GM19351 (cell line): Measurements from ENCODE around the gene HPS3.
"Not testable (repeated sequence)": the region's sequence is repeated elsewhere in the genome, so short reads cannot be mapped to it uniquely, and the experiment has no call there.

ENCODE experiments used
- ATAC-seq: cut with Tn5 transposase; IDR thresholded peaks from one replicate; pipeline ENCODE4 v1.9.1; 2021; ENCODE audit warnings: mild to moderate bottlenecking, moderate library complexity; ENCODE audit not compliant: unreplicated experiment

The HPS3 gene, protein sequence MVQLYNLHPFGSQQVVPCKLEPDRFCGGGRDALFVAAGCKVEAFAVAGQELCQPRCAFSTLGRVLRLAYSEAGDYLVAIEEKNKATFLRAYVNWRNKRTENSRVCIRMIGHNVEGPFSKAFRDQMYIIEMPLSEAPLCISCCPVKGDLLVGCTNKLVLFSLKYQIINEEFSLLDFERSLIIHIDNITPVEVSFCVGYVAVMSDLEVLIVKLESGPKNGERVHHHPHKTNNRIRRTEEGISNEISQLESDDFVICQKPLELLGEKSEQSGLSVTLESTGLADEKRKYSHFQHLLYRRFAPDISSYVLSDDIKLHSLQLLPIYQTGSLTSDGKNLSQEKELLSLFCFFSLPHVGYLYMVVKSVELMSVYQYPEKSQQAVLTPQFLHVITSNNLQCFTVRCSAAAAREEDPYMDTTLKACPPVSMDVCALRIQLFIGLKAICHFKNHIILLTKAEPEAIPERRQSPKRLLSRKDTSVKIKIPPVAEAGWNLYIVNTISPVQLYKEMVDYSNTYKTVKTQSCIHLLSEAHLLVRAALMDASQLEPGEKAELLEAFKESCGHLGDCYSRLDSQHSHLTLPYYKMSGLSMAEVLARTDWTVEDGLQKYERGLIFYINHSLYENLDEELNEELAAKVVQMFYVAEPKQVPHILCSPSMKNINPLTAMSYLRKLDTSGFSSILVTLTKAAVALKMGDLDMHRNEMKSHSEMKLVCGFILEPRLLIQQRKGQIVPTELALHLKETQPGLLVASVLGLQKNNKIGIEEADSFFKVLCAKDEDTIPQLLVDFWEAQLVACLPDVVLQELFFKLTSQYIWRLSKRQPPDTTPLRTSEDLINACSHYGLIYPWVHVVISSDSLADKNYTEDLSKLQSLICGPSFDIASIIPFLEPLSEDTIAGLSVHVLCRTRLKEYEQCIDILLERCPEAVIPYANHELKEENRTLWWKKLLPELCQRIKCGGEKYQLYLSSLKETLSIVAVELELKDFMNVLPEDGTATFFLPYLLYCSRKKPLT

DNA sequence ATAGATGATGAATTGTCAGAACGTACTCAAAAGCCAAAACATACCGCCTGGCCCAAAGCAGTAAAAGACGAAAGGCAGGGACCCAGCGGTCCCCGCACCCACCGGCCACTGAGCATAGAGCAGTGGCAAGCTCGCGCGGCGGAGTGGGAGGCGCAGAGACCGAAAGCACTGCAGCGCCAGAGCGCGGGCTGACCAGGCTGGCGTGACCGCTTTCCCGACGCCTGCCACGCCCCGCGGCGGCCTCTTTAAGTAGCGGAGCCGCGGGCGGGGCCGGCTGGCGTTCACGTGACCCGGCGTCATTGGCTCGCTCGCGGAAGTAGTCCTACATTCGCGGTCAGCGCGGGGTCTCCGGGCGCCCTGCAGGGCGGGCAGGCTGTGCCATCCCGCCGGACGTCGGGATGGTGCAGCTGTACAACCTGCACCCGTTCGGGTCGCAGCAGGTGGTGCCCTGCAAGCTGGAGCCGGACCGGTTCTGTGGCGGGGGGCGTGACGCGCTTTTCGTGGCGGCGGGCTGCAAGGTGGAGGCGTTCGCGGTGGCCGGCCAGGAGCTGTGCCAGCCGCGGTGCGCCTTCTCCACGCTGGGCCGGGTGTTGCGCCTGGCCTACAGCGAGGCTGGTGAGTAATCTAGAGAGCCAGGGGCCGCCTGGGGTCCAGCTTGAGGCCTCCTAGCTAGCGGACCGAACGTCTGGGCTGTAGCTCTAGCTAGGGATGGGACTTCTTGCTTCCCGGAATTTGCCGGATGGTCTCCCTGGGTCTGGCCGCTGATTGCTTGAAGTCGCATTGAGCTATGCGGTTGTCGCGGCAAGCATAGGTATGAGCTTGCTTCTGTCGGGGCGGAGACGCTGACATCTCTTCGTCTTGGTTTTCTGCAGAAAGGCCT lies at the start of gene HPS3:
Gene HPS3, plus strand, starts transcription at position 313 of the 880 bp plus-strand sequence. Its CDS starts 86 bp downstream, at position 399.
- ATAC-seq: peak; percentile 90

DNA sequence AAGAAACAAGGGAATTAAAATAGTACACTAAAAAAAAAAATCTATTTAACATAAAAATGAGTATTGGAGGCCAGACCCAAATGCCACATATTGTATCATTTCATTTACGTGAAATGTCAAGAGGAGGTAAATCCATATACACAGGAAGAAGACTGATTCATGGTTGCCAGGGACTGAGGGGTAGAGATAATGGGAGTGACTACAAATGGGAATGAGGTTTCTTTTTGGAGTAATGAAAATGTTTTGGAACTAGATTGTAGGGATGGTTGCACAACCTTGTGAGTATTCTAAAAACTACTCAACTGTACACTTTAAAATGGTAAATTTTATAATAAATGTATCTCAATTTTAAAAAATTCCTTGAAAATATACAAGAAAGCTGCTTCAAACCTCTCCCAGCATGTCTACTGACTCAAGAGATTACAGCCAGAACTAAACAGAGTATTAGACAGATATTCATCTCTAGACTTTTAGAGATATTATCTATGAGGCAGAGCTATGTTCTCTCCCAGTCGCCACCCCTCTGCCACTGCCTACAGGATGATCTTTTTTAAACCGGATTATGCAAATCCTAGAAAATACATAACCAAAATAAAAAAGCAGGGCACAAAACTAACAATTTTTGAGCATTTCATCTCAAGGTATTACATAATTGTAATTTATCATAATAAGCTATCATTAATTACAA lies 49.3 kb upstream of the HPS3 start:
- ATAC-seq: no peak

DNA sequence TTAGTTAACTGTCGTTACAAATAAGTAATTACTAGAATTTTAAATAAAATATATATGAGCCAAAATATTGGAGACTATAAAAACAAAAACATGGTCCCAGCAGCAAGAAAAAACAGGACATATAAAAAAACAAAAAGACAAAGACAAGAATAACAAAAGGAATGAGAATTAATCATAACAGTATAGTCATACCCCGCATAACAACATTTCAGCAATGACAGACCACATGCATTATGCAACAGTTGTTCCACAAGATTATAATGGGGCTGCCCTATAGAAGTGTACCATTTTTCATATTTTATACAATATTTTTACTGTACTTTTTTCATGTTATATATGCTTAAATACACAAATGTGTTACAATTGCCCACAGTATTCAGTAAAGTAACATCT lies 48.7 kb upstream of the HPS3 start:
- ATAC-seq: no peak

DNA sequence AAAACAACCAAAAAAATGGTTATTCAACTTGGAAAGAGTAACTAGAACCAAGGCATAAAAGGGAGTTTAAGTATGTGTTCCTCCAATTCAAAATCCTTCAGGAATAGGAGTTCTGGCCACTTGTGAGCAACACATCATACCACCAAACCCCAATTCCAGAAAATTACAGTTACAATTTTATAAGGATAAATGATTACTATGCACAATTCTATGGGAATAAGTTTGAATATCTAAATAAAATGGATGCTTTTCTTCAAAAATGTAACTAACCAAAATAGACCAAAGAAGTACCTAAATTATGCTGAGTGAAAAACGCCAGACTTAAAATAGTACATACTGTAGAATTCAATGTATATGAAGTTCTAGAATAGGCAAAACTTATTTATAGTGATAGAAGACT lies 47.7 kb upstream of the HPS3 start:
- no peak for ATAC-seq

DNA sequence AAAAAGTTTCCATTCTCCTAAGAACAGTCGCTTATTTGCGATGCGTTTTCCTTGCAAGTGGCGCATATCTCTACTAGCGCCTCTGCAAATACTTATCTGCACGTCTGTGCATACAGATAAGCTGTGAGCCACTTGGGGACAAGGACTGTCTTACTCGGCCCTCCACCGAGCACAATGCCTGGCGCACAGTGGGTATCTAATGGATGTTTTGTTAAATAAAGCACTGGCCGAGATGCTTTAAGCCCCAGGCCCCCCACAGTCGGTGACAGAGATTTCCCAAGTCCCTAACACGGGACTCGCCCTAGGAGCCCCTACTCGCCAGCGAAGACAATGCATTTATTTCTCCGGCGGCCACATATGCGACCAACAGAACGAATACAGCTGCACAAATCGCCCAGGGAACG lies 43.6 kb upstream of the HPS3 start:
- ATAC-seq: peak; percentile 33

DNA sequence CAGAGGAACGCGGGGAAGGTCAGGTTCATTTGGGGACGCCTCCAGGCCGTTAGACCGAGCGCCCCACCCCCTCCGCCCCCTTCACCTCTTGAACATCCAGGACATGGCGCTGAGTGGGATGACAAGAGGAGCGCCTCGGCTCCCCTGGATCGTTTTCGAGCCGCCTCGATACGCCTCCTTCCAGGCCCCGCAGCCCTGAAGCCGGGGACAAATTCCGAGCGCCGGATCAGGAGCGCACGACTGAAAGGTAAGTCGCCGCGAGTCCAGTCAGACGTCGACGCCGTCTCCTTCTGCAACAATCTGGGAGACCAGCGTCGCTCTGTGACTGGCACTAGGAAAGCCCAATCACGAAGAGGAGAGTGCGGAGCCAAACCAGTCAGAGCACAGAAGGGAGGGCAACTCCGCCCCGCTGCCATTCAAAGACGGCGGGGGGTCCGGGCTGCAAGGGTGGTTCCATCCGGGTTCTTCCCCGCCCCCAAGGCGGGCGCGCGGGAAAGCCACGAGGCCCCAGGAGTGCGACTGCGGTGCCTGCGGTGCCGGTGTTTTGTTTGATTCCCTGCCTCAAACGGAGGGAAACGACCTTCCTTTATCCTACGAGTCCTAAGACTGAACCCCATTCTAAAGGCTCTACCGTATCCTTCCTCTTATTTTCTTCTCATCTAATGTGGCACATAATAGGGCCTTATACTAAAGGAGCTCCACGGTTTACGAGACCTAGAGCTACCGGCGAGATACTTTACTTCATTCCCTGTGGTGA lies 43.0 kb upstream of the HPS3 start, which contains the start of gene HLTF:
Gene HLTF, minus strand, starts transcription at position 302 of the 757 bp plus-strand sequence. Its CDS starts 197 bp downstream, at position 105.
- ATAC-seq: peak; percentile 96

DNA sequence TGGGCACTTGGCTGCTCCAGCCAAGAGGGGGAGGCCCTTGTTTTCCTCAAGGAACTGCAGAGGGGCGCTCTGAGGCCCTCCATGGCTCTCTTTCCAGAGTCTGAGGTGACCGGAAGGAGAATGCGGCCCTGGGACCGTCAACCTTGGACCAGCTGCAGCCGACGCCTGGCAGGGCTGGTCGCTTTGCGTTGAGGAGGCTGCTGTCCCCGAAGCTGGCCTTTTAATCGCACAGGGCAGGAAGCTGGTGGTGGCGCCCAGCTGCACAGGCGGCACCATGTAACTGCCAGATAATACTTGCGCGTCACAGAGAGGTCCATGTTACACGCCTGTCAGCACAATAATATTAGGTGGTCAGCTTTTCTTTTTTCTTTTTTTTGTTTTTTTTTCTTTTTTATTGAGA lies 42.2 kb upstream of the HPS3 start:
- ATAC-seq: no peak

DNA sequence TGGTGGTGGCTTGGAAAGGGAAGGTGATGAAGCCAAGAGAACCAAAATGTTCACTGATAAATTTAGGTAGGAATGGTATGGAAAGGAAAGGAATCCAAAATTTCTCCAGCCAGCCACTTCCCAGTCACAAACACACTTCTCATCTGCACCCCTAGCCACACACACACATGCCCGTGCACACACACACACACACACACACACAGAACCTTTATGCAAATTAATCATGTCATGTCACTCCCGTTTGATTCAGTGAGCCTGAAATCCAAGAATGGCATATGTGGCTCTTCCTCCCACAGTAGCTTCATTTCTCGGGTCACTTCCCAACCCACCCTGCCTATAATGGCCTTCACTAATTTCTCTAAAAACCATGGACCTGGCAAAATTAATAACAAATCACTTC lies 40.0 kb upstream of the HPS3 start:
- ATAC-seq: no peak

DNA sequence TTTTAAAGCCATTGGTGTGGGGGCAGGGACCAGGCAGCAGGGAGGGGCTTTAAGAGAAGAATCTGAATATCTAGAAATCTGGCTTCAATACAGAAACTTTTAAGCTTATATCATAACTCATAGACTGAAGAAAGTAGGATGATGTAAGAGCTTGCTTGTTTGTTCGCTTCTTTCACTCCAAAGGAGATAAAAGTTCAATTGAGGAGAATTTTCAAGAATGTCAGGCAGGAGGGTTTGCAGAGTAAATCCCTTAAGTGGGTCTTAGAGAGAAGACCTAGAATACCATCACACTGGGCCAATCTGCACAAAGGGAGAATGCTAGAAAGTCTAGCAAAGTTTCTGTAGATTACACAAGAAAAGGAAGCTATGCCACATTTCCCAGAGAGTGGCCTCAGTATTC lies 39.0 kb upstream of the HPS3 start:
- no peak for ATAC-seq

DNA sequence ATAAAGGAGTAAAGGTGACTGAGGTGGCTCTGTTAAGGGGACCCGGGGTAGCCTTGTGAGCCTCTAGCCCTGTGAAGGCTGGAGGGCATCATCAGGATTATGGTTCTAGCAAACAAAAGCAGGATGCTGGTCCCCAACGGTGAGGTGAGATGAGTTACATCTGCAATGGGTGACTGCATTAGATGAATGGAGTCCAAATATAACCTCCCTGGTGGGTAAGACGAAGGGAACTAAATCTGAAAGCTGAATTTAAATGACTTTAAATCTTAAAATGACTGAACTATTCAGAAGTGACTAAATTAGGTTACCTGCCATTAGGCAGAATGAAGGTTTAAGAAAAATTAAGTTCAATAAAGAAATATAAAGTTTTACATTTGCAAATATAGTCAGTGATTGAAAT lies 38.5 kb upstream of the HPS3 start:
- no peak for ATAC-seq

DNA sequence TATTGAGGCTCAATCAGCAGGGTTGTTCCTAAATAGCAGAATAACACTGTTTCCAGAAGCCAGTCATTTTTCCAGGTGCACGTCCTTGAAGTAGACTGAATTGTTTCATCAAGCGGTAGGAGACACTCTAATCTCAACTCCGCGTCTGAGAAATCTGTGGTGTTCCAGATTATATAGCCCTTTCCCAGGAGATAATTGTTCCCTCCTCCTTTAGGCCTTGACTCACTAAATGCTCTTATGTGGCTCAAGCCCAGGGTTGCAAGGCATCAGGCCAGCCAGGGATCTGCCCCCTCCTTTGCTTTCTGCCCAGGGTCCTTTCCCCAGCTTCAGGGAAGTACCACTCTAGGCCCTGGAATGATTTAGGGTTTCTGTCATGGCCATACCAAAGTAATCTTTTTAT lies 37.5 kb upstream of the HPS3 start:
- no peak for ATAC-seq

DNA sequence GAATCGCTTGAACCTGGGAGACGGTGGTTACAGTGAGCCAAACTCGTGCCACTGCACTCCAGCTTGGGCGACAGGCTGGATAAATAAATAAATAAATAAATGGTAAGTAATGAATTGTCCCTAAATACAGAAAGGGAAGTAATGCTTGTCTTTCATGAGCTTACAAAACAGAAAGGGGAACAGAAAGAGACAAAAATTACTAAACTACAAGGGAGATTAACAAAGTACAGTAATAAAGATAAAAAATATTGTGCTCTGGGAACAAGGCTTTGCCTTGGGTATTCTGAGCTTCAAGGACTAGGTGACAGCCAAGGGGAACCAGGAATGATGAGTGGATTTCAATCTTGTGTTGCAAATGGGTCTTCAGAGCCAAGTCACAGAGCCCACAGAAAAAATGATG lies 34.0 kb upstream of the HPS3 start:
- peak; percentile 94 for ATAC-seq

DNA sequence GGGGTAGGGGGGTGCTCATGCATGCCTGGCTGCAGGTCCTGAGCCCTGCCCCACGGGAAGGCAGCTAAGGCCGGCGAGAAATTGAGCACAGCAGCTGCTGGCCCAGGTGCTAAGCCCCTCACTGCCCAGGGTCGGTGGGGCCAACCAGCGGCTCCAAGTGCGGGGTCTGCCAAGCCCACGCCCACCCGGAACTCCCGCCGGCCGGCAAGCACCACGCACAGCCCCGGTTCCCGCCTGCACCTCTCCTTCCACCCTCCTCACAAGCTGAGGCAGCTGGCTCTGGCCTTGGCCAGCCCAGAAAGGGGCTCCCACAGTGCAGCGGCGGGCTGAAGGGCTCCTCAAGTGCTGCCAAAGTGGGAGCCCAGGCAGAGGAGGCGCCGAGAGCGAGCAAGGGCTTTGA lies 31.5 kb upstream of the HPS3 start:
- not testable (repeated sequence) for ATAC-seq

DNA sequence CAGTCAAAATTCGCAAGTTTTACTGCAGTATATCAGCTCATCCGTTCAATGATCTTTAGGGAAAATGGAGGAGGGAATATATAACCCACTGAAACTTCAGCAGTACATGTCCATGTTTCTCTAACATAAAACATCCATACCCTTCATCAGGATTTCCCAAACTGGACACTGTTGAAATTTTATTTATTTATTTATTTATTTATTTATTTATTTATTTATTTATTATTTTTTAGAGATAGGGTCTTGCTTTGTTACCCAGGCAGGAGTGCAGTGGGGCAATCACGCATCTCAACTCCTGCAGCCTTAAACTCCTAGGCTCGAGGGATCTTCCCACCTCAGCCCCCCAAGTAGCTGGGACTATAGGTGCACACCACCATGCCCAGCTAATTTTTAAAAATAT lies 28.3 kb upstream of the HPS3 start:
- no peak for ATAC-seq

DNA sequence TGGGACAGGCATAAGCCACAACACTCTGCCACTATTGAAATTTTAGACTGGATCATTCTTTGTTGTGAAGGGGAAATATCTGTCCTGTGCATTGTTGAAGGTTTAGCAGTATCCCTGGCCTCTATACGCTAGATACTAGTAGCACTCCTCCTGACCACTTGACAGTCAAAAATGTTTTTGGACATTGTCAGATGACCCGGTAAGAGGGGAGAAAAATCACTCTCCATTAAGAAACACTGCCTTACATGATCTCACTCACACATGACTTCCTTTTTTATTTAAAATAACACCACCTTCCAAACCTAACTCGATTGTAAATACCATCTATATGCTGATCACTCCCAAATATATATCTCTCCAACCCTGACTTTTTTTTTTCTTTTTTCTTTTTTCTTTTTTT lies 27.8 kb upstream of the HPS3 start:
- no peak for ATAC-seq

DNA sequence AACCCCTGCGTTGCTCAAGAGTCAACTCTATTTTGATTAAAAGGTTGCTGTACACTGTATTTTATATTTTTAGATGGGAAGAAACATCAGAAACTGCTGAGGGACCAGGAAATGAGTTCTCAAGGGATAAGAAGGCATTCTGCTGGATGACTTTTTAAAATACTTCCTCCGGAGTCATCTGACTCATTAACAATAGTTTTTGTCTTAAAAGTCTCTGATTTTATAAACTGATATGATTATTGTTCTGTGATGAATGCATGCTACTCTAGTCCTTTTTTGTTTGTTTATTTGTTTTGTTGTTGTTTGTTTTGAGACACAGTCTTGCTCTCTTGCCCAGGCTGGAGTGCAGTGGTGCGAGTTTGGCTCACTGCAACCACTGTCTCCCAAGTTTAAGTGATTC lies 25.0 kb upstream of the HPS3 start:
- ATAC-seq: no peak

DNA sequence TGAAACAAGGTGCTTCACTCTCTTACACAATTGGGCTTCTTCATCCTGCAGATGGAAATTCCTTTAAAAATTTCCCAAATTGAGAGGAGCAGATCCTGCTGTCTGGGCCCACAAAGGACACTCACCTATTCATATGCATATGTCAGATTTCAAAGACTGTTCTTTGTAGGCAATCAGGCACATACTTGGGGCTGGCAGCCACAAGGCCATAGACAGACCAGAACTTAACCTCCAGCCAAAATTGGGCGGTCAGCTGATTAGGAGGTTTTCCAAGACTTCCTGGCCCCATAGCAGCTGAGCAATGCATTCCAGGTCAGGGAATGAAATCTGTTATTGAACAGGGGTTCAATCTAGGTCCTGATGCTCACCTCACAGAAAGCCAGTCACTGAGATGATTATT lies 15.0 kb upstream of the HPS3 start:
- ATAC-seq: no peak

DNA sequence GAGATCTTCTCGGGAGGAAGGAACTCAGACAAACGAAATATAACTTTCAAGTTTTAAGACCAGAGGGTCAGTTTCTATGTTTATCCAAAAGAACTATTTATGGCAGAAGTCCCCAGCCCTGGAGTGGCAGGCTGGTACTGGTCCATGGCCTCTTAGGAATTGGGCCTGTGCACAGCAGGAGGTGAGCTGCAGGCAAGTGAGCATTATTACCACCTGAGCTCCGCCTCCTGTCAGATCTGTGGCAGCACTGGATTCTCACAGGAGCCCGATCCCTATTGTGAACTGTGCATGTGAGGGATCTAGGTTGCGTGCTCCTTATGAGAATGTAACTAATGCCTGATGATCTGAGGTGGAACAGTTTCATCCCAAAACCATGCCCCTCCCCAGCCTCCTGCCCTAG lies 14.3 kb upstream of the HPS3 start:
- no peak for ATAC-seq

DNA sequence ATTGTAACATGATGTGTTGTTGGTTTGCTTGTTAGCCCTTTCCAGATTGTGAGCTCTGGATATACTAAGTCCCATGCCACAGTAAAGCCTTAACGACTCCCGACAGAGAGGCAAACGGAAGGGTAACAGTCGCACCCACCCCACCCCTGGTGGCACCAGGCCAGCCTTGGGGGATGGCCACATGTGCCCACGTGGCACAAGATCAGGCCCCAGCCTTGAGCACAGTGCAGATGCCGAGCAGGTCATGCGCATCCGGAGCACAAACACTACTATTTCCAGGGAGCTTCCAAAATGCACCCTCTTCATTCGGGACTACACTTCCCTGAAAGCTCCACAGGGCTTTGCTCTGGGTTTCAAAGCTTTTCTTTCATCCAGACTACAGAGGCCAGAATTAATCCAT lies 10.7 kb upstream of the HPS3 start:
- no peak for ATAC-seq
